ENCODE results near the gene ME3. TPM values are rescaled to one million over a fixed set of nuclear protein-coding genes. Genes with fewer than 3 reads are reported as not detected.

Gene ME3
- total RNA-seq, 1 donor: 19.9 TPM

DNA sequence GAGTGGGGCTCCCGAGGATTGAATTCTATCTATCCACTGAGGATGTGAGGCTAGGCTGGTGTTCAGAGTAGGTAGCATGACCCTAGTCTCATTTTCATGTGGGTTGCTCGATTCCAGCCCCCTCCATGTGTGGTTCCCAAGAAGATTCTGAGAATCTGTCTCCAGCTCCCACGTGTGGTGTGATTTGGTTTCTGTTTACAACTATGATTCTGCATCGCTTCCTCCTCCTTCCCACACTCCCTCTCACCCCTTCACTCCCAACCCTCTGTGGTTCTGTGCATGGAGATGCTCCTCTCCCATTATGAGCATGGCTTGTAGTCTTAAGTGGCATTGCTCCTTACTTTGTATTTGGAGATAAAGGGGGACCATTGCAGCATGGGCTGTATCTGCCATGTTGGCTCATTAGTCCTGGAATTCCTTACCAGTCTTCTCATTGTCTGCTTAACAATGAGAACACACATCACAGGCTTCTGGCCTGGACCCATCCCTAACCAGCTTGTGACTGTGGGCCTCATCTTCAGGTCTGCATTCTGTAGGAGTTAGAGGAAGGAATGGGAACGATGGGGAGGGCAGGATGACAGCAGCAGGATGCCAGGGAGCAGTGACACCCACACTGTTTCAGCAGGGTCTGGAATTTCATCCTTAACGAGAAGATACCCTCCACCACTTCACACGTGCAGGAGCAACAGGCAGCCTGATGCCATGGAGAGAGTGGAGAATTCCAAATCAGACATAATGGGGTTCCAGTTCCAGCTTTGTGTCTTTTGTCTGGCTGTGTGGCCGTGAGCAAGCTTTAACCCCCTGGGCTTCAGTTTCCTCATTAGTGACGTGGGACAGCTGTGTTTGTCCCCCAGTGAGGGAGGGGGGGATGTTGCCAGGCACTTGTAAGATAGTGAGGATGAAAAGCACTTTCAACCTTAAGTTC, 211.7 kb downstream of the ME3 start:
- DNase-seq (ENCODE audit: low read depth): peak; percentile 62
- no peak overlapping the region for H3K4me3 ChIP-seq (ENCODE audit: low read depth, low read length)
- TF ChIP-seq, protein P1, sequence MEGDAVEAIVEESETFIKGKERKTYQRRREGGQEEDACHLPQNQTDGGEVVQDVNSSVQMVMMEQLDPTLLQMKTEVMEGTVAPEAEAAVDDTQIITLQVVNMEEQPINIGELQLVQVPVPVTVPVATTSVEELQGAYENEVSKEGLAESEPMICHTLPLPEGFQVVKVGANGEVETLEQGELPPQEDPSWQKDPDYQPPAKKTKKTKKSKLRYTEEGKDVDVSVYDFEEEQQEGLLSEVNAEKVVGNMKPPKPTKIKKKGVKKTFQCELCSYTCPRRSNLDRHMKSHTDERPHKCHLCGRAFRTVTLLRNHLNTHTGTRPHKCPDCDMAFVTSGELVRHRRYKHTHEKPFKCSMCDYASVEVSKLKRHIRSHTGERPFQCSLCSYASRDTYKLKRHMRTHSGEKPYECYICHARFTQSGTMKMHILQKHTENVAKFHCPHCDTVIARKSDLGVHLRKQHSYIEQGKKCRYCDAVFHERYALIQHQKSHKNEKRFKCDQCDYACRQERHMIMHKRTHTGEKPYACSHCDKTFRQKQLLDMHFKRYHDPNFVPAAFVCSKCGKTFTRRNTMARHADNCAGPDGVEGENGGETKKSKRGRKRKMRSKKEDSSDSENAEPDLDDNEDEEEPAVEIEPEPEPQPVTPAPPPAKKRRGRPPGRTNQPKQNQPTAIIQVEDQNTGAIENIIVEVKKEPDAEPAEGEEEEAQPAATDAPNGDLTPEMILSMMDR (IDR thresholded peaks at IDR 0.05; ENCODE audit: insufficient read depth, low read depth, low read length): no peak

DNA sequence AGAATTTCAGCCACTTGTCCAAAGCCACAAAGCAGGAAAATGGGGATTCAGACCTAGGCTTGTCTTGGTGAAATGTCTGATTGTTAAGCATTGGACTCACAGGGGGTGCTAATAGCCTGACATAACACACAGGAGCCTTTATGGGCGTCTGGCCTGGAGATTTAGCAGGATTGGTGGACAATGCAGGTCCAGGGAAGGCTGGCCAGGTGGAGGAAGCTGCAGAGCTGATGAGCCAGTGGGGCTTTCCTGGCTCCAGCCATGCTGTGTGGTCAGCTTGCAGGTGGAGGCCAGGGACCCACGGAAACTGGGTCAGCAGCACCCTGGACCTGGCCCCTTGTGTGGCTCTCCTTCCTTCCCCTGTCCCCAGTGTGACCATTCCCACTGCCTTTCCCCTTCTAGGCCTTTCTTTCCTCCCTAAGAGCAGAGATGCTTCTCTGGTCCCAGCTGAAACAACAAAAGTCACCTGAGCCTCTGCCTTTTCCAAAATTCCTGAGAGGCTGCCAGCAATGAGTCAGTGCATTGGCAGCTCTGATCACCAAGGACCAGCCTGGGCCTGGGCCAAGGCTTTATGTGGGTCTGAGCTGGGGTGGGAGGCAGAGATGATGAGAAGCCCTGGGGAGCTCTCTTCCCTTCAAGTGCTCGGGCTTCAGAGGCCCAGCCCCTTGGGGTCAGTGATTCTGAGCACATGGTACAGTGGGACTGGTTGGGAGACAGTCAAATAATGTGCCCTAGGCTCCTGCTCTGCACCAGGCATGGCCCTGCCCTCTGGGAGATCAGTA, 212.5 kb downstream of the ME3 start:
- no peak overlapping the region for H3K4me3 ChIP-seq (ENCODE audit: low read depth, low read length)
- TF ChIP-seq, protein P1 (IDR thresholded peaks at IDR 0.05; ENCODE audit: insufficient read depth, low read depth, low read length): no peak

DNA sequence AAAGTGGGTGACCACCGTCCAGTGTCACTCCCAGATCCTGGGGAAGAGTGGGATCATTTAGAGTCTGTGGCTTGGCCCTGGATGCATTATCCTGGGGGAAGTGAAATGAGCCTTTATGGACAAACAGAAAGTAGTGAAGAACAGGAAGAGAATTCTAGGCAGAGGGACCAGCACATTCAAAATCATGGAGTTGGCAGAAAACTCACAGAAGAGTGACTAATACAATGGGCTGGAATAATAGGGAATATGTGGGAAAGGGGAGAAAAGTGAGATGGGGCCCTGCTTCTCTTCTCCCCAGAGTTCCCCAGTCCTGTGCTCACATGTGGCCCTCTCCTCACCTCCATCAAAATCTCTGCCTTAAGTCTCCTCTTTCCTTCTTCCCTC, 213.4 kb downstream of the ME3 start:
- TF ChIP-seq, protein P1 (IDR thresholded peaks at IDR 0.05; ENCODE audit: insufficient read depth, low read depth, low read length): no peak
- no peak overlapping the region for H3K4me3 ChIP-seq (ENCODE audit: low read depth, low read length)
- DNase-seq (ENCODE audit: low read depth): no peak

More for the DNA sequence above, 212.5 kb downstream of the ME3 start:
- DNase-seq (ENCODE audit: low read depth): peak; percentile 58

DNA sequence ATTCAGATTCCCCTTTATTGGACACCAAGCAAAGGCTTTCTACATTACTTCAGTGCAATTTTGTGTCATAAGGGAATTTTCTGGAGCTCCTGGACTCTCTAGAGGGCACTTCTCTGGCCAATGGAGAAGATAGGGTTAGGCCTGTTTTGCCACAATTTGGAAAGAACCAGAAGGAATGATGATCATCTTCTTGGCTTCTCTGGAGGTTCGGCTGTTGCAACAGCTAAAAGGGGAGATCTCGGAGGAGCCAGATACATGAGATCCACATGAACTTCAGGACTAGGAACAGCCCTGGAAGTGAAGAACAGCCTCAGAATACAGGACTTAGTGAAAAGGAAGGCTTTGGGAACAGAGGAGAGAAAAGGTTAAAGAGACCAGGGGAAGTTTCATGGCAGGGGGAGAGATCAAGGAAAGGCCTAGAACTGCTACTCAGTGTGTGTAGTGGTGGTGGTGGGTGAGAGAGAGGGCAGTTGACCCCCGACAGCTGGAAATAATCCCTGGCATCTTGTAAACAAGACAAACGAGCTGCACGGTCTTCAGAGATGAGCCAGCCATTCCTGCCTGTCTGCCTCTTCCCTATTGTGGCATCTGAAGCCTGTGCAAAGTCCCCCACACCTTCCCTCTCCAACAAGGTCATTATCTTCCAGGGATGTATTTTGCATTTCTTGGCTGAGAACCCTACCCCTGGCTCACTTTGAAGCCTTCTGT, 214.0 kb downstream of the ME3 start:
- TF ChIP-seq, protein P1 (IDR thresholded peaks at IDR 0.05; ENCODE audit: insufficient read depth, low read depth, low read length): no peak
- no peak overlapping the region for H3K4me3 ChIP-seq (ENCODE audit: low read depth, low read length)
- no peak for DNase-seq (ENCODE audit: low read depth)

DNA sequence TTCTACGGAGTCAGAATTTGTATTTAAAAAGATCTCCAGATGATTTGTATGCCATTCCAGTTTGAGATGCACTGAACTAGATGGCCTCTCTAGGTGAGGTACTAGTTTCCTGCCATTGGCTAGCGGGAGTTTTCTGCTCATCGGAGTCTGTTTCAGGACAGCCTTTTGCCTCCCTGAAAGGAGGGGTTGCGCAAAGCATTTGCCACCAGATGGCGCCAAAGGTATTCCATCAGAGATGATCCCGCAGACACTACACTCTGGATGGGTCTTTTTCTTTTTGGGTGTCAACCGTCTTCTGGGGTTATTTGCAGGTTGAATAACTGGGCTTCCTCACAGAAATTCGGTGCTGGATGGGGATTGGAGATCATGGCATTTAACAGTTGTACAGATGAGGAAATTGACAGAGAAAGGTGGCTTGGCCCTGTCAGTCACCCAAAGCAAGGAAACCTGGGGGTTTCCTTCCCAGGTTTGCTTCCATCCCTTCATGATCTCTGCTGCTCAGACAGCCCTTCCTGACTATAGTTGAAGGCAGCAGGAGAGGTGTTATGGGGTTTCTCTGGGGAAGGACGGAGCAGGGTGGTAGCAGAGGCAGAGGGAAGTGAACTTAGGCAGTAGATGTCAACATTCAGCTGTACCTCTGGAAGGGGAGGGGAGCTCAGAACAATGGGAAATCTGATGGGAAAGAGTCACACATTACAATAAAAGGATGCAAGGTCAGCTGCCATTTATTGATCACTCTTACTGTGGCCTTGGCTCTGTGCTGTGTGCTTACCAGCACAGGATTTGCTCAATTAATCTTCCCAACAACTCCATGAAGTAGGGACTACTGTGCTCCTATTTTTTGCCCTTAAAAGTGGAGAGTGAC, 216.1 kb downstream of the ME3 start:
- TF ChIP-seq, protein P1 (IDR thresholded peaks at IDR 0.05; ENCODE audit: insufficient read depth, low read depth, low read length): peak; percentile 86
- peak; percentile 83 for DNase-seq (ENCODE audit: low read depth)
- H3K4me3 ChIP-seq (ENCODE audit: low read depth, low read length): no peak overlapping the region
